GM23338 (cell line): Measurements from ENCODE around the gene MUCL3. TPM values are rescaled to one million over a fixed set of nuclear protein-coding genes. Genes with fewer than 3 reads are reported as not detected.
"Not testable (repeated sequence)": the region's sequence is repeated elsewhere in the genome, so short reads cannot be mapped to it uniquely, and the experiment has no call there.

Experiments used
- ATAC-seq: fragments of 200-7000 bp; cut with Tn5 transposase; 3 replicates; pipeline ENCODE4 v1.9.1; 2020
- DNase-seq: peaks from one replicate; pipeline ENCODE4 v3.0.0-alpha.2; 2015; ENCODE audit warnings: low spot score
- H2AFZ ChIP-seq: fragments of 200-600 bp; sonication (generic); 2 replicates; pipeline ENCODE4 v1.8.0; 2016; ENCODE audit warnings: antibody characterized with exemption, mild to moderate bottlenecking, moderate library complexity
- H3F3A ChIP-seq: fragments of 200-600 bp; sonication (generic); replicated peaks from 2 replicates; pipeline ENCODE4 v1.8.0; 2017; ENCODE audit warnings: antibody characterized with exemption, mixed run types, low read depth
- H3K27ac ChIP-seq: fragments of 200-600 bp; sonication (generic); 2 replicates; pipeline ENCODE4 v1.6.1; 2016; ENCODE audit warnings: low read depth
- H3K27me3 ChIP-seq: fragments of 200-600 bp; sonication (generic); 2 replicates; pipeline ENCODE4 v1.8.0; 2016; ENCODE audit warnings: mild to moderate bottlenecking, mixed run types, moderate library complexity; ENCODE audit not compliant: insufficient read depth
- H3K36me3 ChIP-seq: fragments of 200-600 bp; sonication (generic); 2 replicates; pipeline ENCODE4 v1.8.0; 2016; ENCODE audit warnings: mild to moderate bottlenecking; ENCODE audit not compliant: insufficient read depth
- H3K4me1 ChIP-seq: fragments of 200-600 bp; sonication (generic); 2 replicates; pipeline ENCODE4 v1.8.0; 2016; ENCODE audit warnings: mild to moderate bottlenecking, moderate library complexity; ENCODE audit not compliant: insufficient read depth
- H3K4me2 ChIP-seq: fragments of 200-600 bp; sonication (generic); 2 replicates; pipeline ENCODE4 v1.7.1; 2017; ENCODE audit warnings: mixed run types
- H3K4me3 ChIP-seq: fragments of 200-600 bp; sonication (generic); 2 replicates; pipeline ENCODE4 v1.6.1; 2016; ENCODE audit warnings: mixed run types
- H3K79me2 ChIP-seq: fragments of 200-600 bp; sonication (generic); replicated peaks from 2 replicates; pipeline ENCODE4 v1.8.0; 2017; ENCODE audit warnings: mild to moderate bottlenecking; ENCODE audit not compliant: insufficient read depth
- H3K9me2 ChIP-seq: fragments of 200-600 bp; sonication (generic); 2 replicates; pipeline ENCODE4 v1.8.0; 2017; ENCODE audit not compliant: insufficient read depth
- H4K20me1 ChIP-seq: fragments of 200-600 bp; sonication (generic); replicated peaks from 2 replicates; pipeline ENCODE4 v1.8.0; 2017; ENCODE audit warnings: mild to moderate bottlenecking; ENCODE audit not compliant: insufficient read depth
- H3K27ac Mint-ChIP-seq: 2 replicates; pipeline ENCODE4 v1.8.0; 2020; ENCODE audit warnings: inconsistent platforms, mild to moderate bottlenecking, moderate library complexity, mixed read lengths
- H3K27me3 Mint-ChIP-seq: 3 replicates; pipeline ENCODE4 v1.8.0; 2022; ENCODE audit warnings: low read depth, mild to moderate bottlenecking, moderate library complexity, mixed read lengths, inconsistent platforms; ENCODE audit not compliant: insufficient read depth, poor library complexity
- H3K36me3 Mint-ChIP-seq: 3 replicates; pipeline ENCODE4 v1.8.0; 2021; ENCODE audit warnings: low read depth, mild to moderate bottlenecking, inconsistent platforms, moderate library complexity, mixed read lengths
- H3K4me1 Mint-ChIP-seq: 3 replicates; pipeline ENCODE4 v1.8.0; 2020; ENCODE audit warnings: mild to moderate bottlenecking, inconsistent platforms, mixed read lengths
- H3K4me3 Mint-ChIP-seq: 3 replicates; pipeline ENCODE4 v1.8.0; 2021; ENCODE audit warnings: moderate library complexity, mild to moderate bottlenecking, inconsistent platforms, mixed read lengths
- H3K9me3 Mint-ChIP-seq: 3 replicates; pipeline ENCODE4 v1.8.0; 2020; ENCODE audit warnings: moderate library complexity, mild to moderate bottlenecking, inconsistent platforms, mixed read lengths
- EZH2 ChIP-seq: fragments of 200-600 bp; sonication (generic); IDR thresholded peaks from one replicate; pipeline ENCODE4 v1.8.0; 2017; ENCODE audit warnings: antibody characterized with exemption, mild to moderate bottlenecking, low read depth; ENCODE audit not compliant: unreplicated experiment
- EZH2phosphoT487 ChIP-seq: fragments of 200-600 bp; sonication (generic); IDR thresholded peaks from one replicate; pipeline ENCODE4 v1.8.1; 2018; ENCODE audit warnings: antibody characterized with exemption; ENCODE audit not compliant: unreplicated experiment
- JUNB ChIP-seq: IDR thresholded peaks from one replicate; pipeline ENCODE4 v1.6.1; 2016; ENCODE audit warnings: antibody characterized with exemption; ENCODE audit not compliant: unreplicated experiment
- POLR2AphosphoS5 ChIP-seq: IDR thresholded peaks from 2 replicates; pipeline ENCODE4 v1.6.1; 2016; ENCODE audit warnings: antibody characterized with exemption, low read depth
- STAT1 ChIP-seq: IDR thresholded peaks from one replicate; pipeline ENCODE4 v1.6.1; 2016; ENCODE audit warnings: antibody characterized with exemption; ENCODE audit not compliant: unreplicated experiment
- ZNF462 ChIP-seq: fragments of 250-450 bp; sonication (Bioruptor Pico); IDR thresholded peaks from 2 replicates; pipeline ENCODE4 v1.5.0; 2020; ENCODE audit warnings: mild to moderate bottlenecking, moderate library complexity
- polyA plus RNA-seq: library from polyadenylated mRNA; unstranded; fragments of >200 nt; fragmentation: Nextera tagmentation; extraction: Ambion mirVana; gene quantifications from 2 replicates; pipeline ENCODE4 v1.2.1, GENCODE V29; 2016
- total RNA-seq: library from RNA; depleted of rRNA; stranded (reverse); fragments of >200 nt; shearing (Covaris generic); gene quantifications from 2 replicates; pipeline ENCODE4 v1.2.3, GENCODE V29; 2014
- TF ChIP-seq, protein P1 (sequence below), 2 experiments: fragments of 200-600 bp in 1 of 2; sonication (generic) in 1 of 2; conservative IDR thresholded peaks; 2 replicates each; pipeline versions ENCODE4 v1.5.1 to v1.6.1; 2016 to 2017; ENCODE audit warnings: antibody characterized with exemption in 2 of 2, low read depth in 2 of 2, mild to moderate bottlenecking in 2 of 2, moderate library complexity in 1 of 2

MUCL3 gene
- total and polyA plus RNA-seq, 2 experiments from 2014 or later: 0.32 TPM; not detected in 1

- TF ChIP-seq, protein P1, sequence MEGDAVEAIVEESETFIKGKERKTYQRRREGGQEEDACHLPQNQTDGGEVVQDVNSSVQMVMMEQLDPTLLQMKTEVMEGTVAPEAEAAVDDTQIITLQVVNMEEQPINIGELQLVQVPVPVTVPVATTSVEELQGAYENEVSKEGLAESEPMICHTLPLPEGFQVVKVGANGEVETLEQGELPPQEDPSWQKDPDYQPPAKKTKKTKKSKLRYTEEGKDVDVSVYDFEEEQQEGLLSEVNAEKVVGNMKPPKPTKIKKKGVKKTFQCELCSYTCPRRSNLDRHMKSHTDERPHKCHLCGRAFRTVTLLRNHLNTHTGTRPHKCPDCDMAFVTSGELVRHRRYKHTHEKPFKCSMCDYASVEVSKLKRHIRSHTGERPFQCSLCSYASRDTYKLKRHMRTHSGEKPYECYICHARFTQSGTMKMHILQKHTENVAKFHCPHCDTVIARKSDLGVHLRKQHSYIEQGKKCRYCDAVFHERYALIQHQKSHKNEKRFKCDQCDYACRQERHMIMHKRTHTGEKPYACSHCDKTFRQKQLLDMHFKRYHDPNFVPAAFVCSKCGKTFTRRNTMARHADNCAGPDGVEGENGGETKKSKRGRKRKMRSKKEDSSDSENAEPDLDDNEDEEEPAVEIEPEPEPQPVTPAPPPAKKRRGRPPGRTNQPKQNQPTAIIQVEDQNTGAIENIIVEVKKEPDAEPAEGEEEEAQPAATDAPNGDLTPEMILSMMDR (conservative IDR thresholded peaks at IDR 0.05; ENCODE audit: low read depth in 2 of 2): no peak
- TF ChIP-seq EZH2 (no peak), POLR2AphosphoS5 (no peak)
These were observed 58.0 kb downstream of the MUCL3 start (continued) for GRCh38 chr6:30998785-30999184.

GRCh38 chr6:31000067-31000860, 59.5 kb downstream of the MUCL3 start:
- H4K20me1 ChIP-seq, H3K27ac Mint-ChIP-seq, H3K4me2 ChIP-seq, H3K27ac ChIP-seq, ATAC-seq, H3K4me3 Mint-ChIP-seq, H3K9me2 ChIP-seq, H3F3A ChIP-seq, H3K27me3 ChIP-seq, DNase-seq, H3K36me3 Mint-ChIP-seq, H3K79me2 ChIP-seq, H3K36me3 ChIP-seq, H3K4me3 ChIP-seq, H3K27me3 Mint-ChIP-seq, H3K4me1 ChIP-seq, H3K9me3 Mint-ChIP-seq, H3K4me1 Mint-ChIP-seq: not testable (repeated sequence)
- H2AFZ ChIP-seq: peak overlapping the region; percentile 93

DNA sequence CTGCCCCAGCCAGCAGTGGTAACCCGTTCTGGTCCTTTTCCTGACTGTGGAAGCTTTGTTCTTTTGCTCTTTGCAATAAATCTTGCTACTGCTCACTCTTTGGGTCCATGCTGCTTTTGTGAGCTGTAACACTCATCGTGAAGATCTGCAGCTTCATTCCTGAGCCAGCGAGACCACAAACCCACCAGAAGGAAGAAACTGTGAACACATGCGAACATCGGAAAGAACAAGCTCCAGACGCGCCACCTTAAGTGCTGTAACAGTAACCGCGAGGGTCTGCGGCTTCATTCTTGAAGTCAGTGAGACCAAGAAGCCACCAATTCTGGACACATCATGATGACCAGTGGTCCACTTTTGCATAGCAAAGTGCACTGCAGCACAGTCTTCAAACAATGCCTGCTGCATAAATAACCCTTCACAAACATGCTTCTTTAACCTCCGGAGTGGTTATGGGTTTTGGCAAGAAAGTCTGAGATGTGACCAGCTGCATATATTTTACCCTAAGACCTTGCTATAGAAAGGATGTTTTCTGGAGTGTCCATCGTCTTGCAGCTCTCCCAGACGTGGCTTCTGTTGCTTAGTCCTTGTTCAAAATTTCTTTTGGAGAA, 60.6 kb downstream of the MUCL3 start:
- Histone ChIP-seq H3F3A (no peaks in the 10 kb centered on the region), H3K4me3 (no peak overlapping the region), H3K4me1 (no peaks in the 10 kb centered on the region), H4K20me1 (no peaks in the 10 kb centered on the region), H3K9me2 (peaks cover 3% of the 10 kb centered on the region), H3K79me2 (no peaks in the 10 kb centered on the region), H3K36me3 (no peaks in the 10 kb centered on the region), H3K27ac (no peak overlapping the region), H2AFZ (no peak overlapping the region), H3K27me3 (no peaks in the 10 kb centered on the region), H3K4me2 (no peak overlapping the region)
- Mint-ChIP-seq H3K36me3 (0 out of 3 replicates have a peak, but pooled peaks cover 3% of the 10 kb centered on the region), H3K9me3 (no peaks in the 10 kb centered on the region), H3K4me3 (no peak overlapping the region), H3K27ac (no peak overlapping the region), H3K4me1 (no peaks in the 10 kb centered on the region; the same call in 2 of the 3 replicates), H3K27me3 (peaks cover 4% of the 10 kb centered on the region)
- DNase-seq: no peak
- ATAC-seq: no peak
- TF ChIP-seq, protein P1 (conservative IDR thresholded peaks at IDR 0.05; ENCODE audit: low read depth in 2 of 2): no peak
- no peak for TF ChIP-seq EZH2phosphoT487
- no peak for TF ChIP-seq EZH2
- TF ChIP-seq ZNF462 (CRISPR knock-in tag): no peak
- no peak for TF ChIP-seq JUNB
- no peak for TF ChIP-seq POLR2AphosphoS5
- TF ChIP-seq STAT1: no peak
